ENCODE data around the gene CA9.

GRCh38 chr9:35703906-35704672, 30.4 kb downstream of the CA9 start:
- no peak for TF ChIP-seq EZH2 (IDR thresholded peaks at IDR 0.05; ENCODE audit: borderline replicate concordance, low read depth, low read length, severe bottlenecking)
- TF ChIP-seq POLR2AphosphoS5 (IDR thresholded peaks at IDR 0.05; ENCODE audit: insufficient read depth, low read depth, low read length) = no peak
- no peak for TF ChIP-seq CTCF (IDR thresholded peaks at IDR 0.05; ENCODE audit: extremely low read depth in 1 of 2, insufficient read depth in 1 of 2, low read depth in 1 of 2, low read length in 2 of 2)
- no peak for TF ChIP-seq POLR2A (IDR thresholded peaks at IDR 0.05; ENCODE audit: low read depth, low read length)
- no peak for TF ChIP-seq MAX (IDR thresholded peaks at IDR 0.05; ENCODE audit: insufficient read depth, insufficient read length)
- no peak for TF ChIP-seq JUN (IDR thresholded peaks at IDR 0.05; ENCODE audit: borderline replicate concordance, insufficient read depth, insufficient read length, low read depth)
- TF ChIP-seq MYC (IDR thresholded peaks at IDR 0.05; ENCODE audit: low read depth, low read length) = no peak
- no peak for TF ChIP-seq FOS (IDR thresholded peaks at IDR 0.05; ENCODE audit: borderline replicate concordance, insufficient read depth, low read length)
